ENCODE data around the gene P2RY11.

Gene P2RY11

GRCh38 chr19:10141973-10142372 lies 30.5 kb downstream of the P2RY11 start:
- DNase-seq: no peak

- DNase-seq: peak; percentile 60
Observed at GRCh38 chr19:10142701-10143375, 31.3 kb downstream of the P2RY11 start.

- DNase-seq: peak; percentile 34
Observed at GRCh38 chr19:10143681-10144080, 32.2 kb downstream of the P2RY11 start.

- no peak for DNase-seq
Observed at GRCh38 chr19:10144361-10144760, 32.9 kb downstream of the P2RY11 start.

- DNase-seq: no peak
Observed at GRCh38 chr19:10145031-10145430, 33.5 kb downstream of the P2RY11 start.

- no peak for DNase-seq
Observed at GRCh38 chr19:10146142-10146541, 34.6 kb downstream of the P2RY11 start.

- DNase-seq: no peak
Observed at GRCh38 chr19:10149427-10149826, 37.9 kb downstream of the P2RY11 start.

GRCh38 chr19:10151521-10151920 lies 40.0 kb downstream of the P2RY11 start:
- DNase-seq: no peak

- no peak for DNase-seq
Observed at GRCh38 chr19:10152100-10152499, 40.6 kb downstream of the P2RY11 start.

GRCh38 chr19:10155839-10156238 lies 44.3 kb downstream of the P2RY11 start:
- DNase-seq: no peak

- DNase-seq: no peak
Observed at GRCh38 chr19:10158071-10158470, 46.6 kb downstream of the P2RY11 start.

GRCh38 chr19:10158485-10158884 lies 47.0 kb downstream of the P2RY11 start:
- no peak for DNase-seq

GRCh38 chr19:10159610-10160009 lies 48.1 kb downstream of the P2RY11 start:
- DNase-seq: no peak

- DNase-seq: no peak
Observed at GRCh38 chr19:10163536-10163935, 52.0 kb downstream of the P2RY11 start.

Data from activated T-cell treated with anti-CD3 and anti-CD28 coated beads, Interleukin-2, amount 50 U/mL, for 1 hour (primary cell).